HL-60 (cell line): ENCODE results near the gene PXK.

Source experiments
- CTCF ChIP-seq: IDR thresholded peaks from one replicate; pipeline ENCODE4 v1.5.1; 2011; ENCODE audit warnings: low read length, control low read depth, inconsistent platforms; ENCODE audit not compliant: insufficient read depth
- GABPA ChIP-seq: IDR thresholded peaks from 2 replicates; pipeline ENCODE4 v1.6.1; 2012; ENCODE audit warnings: low read depth
- POLR2AphosphoS5 ChIP-seq: IDR thresholded peaks from 2 replicates; pipeline ENCODE4 v1.6.1; 2012; ENCODE audit warnings: low read depth
- SPI1 ChIP-seq: IDR thresholded peaks from 2 replicates; pipeline ENCODE4 v1.6.1; 2012; ENCODE audit warnings: low read depth, mild to moderate bottlenecking, borderline replicate concordance

GRCh38 chr3:58332575-58333188 is at the start of gene PXK:
- no peak for TF ChIP-seq SPI1
- no peak for TF ChIP-seq CTCF
- no peak for TF ChIP-seq GABPA
- peak; percentile 61 for TF ChIP-seq POLR2AphosphoS5
